Gastroesophageal sphincter (tissue), 4 donors: ENCODE data around the gene MTA3. TPM values are rescaled to one million over a fixed set of nuclear protein-coding genes. Genes with fewer than 3 reads are reported as not detected.

Experiments
- ATAC-seq: fragments of 150-250 bp; one replicate; pipeline ENCODE4 v1.9.1; 2016; ENCODE audit warnings: mild to moderate bottlenecking, moderate library complexity
- H3K27ac ChIP-seq, 4 donors: fragments of 200-600 bp; sonication (generic) in 3 of 4; 1 replicate in 3 of 4; 2 replicates in 1 of 4; pipeline ENCODE4 v1.5.1; 2016 to 2019
- H3K27me3 ChIP-seq: fragments of 200-600 bp; sonication (generic); one replicate; pipeline ENCODE4 v1.5.1; 2019
- H3K36me3 ChIP-seq, 2 donors: fragments of 200-600 bp; sonication (generic); one replicate each; pipeline ENCODE4 v1.5.1; 2019; ENCODE audit warnings: control low read depth in 1 of 2
- H3K4me1 ChIP-seq, 3 donors: fragments of 200-600 bp; sonication (generic); 1 replicate in 2 of 3; 2 replicates in 1 of 3; pipeline ENCODE4 v1.5.1; 2016 to 2019; ENCODE audit warnings: control low read depth in 2 of 3
- H3K4me3 ChIP-seq, 2 donors: fragments of 200-600 bp; sonication (generic); one replicate each; pipeline ENCODE4 v1.5.1; 2019; ENCODE audit warnings: mild to moderate bottlenecking in 1 of 2, moderate library complexity in 1 of 2
- H3K9me3 ChIP-seq, 3 donors: fragments of 200-600 bp; sonication (generic); one replicate each; pipeline ENCODE4 v1.5.1; 2017 to 2019; ENCODE audit warnings: control low read depth in 2 of 3
- EP300 ChIP-seq: sonication (generic); formaldehyde crosslinking; IDR thresholded peaks from one replicate; pipeline ENCODE4 v1.6.1; 2017; ENCODE audit warnings: antibody characterized with exemption, mild to moderate bottlenecking
- POLR2A ChIP-seq, 2 donors: fragments of 450-650 bp; IDR thresholded peaks; one replicate each; pipeline ENCODE4 v1.6.1; 2017; ENCODE audit warnings: antibody characterized with exemption in 2 of 2, mild to moderate bottlenecking in 2 of 2, moderate library complexity in 1 of 2
- POLR2AphosphoS5 ChIP-seq: sonication (generic); formaldehyde crosslinking; IDR thresholded peaks from one replicate; pipeline ENCODE4 v1.6.1; 2017; ENCODE audit warnings: antibody characterized with exemption
- WGBS, 2 donors: methylation state at CpG; one replicate each; pipeline ENCODE4 v1.1.5; 2018; ENCODE audit warnings: low coverage in 1 of 2; 5-methylcytosine and 5-hydroxymethylcytosine counted together
- total RNA-seq, 4 donors: library from RNA; depleted of rRNA; stranded (reverse); fragments of >200 nt; gene quantifications; one replicate each; pipeline ENCODE4 v1.1.0, GENCODE V29; 2016
- TF ChIP-seq, protein P1 (sequence below), 4 experiments: fragments of 200-600 bp in 2 of 4; fragments of 450-650 bp in 2 of 4; sonication (generic) in 1 of 4; IDR thresholded peaks; one replicate each; pipeline ENCODE4 v1.5.1; 2017 to 2019; ENCODE audit warnings: antibody characterized with exemption in 4 of 4, mild to moderate bottlenecking in 2 of 4, moderate library complexity in 2 of 4

Gene MTA3
- total RNA-seq, 4 donors from 2014 or later: 22.7 to 56.2 (median 29.3) TPM

DNA sequence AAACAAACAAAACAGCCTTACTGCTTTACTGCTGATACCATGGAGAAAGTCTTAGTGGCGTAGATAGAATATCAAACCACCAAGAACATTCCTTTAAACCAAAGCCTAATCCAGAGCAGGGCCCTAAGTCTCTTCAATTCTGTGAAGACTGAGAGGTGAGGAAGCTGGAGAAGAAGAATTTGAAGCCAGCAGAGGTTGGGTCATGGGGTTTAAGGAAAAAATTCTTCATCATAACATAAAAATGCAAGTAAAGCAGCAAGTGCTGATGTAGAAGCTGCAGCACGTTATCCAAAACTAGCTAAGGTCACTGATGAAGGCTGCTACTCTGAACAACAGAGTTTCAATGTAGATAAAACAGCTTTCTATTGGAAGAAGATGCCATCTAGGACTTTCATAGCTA lies 77.1 kb downstream of the MTA3 start:
- H3K27me3 ChIP-seq: no peaks in the 10 kb centered on the region
- WGBS, 2 donors: 92 to 100% methylated on average over 1 to 2 of the region's 2 CpGs
- no peaks in the 10 kb centered on the region for H3K4me1 ChIP-seq

DNA sequence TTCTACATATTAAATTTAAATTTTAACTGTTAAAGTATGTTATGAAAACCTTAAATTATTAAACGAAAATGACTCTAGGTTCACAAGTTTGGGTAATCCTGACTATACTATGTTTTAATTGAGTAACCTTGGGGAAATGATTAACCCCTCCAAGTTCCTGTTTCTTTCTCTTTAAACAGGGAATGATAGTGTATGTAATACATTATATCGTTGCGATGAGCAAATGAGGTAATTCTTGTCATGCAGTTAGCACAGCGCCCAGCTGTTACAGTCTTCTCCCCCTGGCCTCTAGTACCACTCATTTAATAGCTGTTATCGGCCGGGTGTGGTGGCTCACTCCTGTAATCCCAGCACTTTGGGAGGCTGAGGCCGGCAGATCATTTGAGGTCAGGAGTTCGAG lies 80.4 kb downstream of the MTA3 start:
- no peak for ATAC-seq
- Histone ChIP-seq H3K36me3 (peaks cover 0 to 38% of the 10 kb centered on the region in 2 donors), H3K27me3 (no peaks in the 10 kb centered on the region), H3K27ac (no peak overlapping the region), H3K9me3 (no peaks in the 10 kb centered on the region), H3K4me1 (peaks cover 0 to 6% (median 0%) of the 10 kb centered on the region in 3 donors), H3K4me3 (no peak overlapping the region)
- no peak for TF ChIP-seq EP300
- no peak for TF ChIP-seq POLR2A (IDR thresholded peaks at IDR 0.05)
- no peak for TF ChIP-seq POLR2AphosphoS5
- TF ChIP-seq, protein P1, sequence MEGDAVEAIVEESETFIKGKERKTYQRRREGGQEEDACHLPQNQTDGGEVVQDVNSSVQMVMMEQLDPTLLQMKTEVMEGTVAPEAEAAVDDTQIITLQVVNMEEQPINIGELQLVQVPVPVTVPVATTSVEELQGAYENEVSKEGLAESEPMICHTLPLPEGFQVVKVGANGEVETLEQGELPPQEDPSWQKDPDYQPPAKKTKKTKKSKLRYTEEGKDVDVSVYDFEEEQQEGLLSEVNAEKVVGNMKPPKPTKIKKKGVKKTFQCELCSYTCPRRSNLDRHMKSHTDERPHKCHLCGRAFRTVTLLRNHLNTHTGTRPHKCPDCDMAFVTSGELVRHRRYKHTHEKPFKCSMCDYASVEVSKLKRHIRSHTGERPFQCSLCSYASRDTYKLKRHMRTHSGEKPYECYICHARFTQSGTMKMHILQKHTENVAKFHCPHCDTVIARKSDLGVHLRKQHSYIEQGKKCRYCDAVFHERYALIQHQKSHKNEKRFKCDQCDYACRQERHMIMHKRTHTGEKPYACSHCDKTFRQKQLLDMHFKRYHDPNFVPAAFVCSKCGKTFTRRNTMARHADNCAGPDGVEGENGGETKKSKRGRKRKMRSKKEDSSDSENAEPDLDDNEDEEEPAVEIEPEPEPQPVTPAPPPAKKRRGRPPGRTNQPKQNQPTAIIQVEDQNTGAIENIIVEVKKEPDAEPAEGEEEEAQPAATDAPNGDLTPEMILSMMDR (IDR thresholded peaks at IDR 0.05): no peak
- WGBS, 2 donors: 72 to 93% methylated on average over 3 to 4 of the region's 8 CpGs

More for the DNA sequence above, 77.1 kb downstream of the MTA3 start:
- no peak for ATAC-seq
- no peaks in the 10 kb centered on the region for H3K9me3 ChIP-seq
- peaks cover 0 to 38% of the 10 kb centered on the region in 2 donors for H3K36me3 ChIP-seq
- H3K27ac ChIP-seq: no peak overlapping the region
- no peak overlapping the region for H3K4me3 ChIP-seq
- TF ChIP-seq, protein P1 (IDR thresholded peaks at IDR 0.05): no peak
- TF ChIP-seq POLR2AphosphoS5 (no peak), POLR2A (IDR thresholded peaks at IDR 0.05) (no peak), EP300 (no peak)

DNA sequence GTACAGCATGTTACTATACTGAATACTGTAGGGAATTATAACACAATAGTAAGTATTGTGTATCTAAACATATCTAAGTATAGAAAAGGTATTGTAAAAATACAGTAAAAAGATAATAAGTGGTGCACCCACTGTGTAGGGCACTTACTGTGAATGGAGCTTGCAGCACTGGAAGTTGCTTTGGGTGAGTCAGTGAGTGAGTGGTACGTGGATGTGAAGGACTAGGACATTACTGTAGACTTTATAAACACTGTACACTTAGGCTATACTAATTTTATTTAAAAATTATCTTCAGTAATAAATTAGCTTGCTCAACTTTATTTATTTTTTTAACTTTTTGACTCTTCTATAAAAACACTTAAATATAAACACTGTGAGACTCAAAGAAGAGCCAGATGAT lies 82.6 kb downstream of the MTA3 start:
- Histone ChIP-seq H3K4me3 (no peak overlapping the region), H3K9me3 (no peaks in the 10 kb centered on the region), H3K36me3 (peaks cover 0 to 34% of the 10 kb centered on the region in 2 donors), H3K27ac (no peak overlapping the region), H3K4me1 (peaks cover 0 to 10% (median 0%) of the 10 kb centered on the region in 3 donors), H3K27me3 (no peaks in the 10 kb centered on the region)
- TF ChIP-seq EP300: no peak
- TF ChIP-seq, protein P1 (IDR thresholded peaks at IDR 0.05): no peak
- no peak for TF ChIP-seq POLR2A (IDR thresholded peaks at IDR 0.05)
- no peak for ATAC-seq
- WGBS, 2 donors: 67 to 83% methylated on average over 1 of the region's 1 CpG

DNA sequence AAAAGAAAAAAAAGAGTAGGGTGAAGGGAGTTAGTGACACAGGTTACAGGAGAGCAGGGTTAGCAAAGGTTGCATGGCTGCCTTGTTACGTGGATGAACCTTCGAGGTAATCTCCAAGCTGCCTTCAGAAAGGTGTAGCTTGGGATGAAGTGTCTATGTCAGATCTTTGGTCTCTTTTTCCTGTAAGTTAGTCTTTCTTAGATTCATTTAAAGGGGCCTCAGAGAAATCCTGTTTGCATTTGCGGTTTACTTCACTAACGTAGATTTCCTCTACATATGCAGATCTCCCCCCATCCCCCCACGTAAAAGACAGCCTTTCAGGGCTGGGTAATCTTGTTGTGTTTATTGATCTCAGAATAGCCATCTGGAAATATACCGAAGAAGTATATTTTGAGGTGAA lies 83.7 kb downstream of the MTA3 start:
- no peak for ATAC-seq
- H3K27ac ChIP-seq: no peak overlapping the region
- H3K4me1 ChIP-seq: peaks cover 0 to 10% (median 0%) of the 10 kb centered on the region in 3 donors
- peaks cover 0 to 32% of the 10 kb centered on the region in 2 donors for H3K36me3 ChIP-seq
- H3K9me3 ChIP-seq: no peaks in the 10 kb centered on the region
- no peaks in the 10 kb centered on the region for H3K27me3 ChIP-seq
- no peak for TF ChIP-seq POLR2A (IDR thresholded peaks at IDR 0.05)
- TF ChIP-seq POLR2AphosphoS5: no peak
- no peak for TF ChIP-seq EP300
- TF ChIP-seq, protein P1 (IDR thresholded peaks at IDR 0.05): no peak
- no peak overlapping the region for H3K4me3 ChIP-seq
- 82 to 93% methylated on average over 6 of the region's 6 CpGs for WGBS, 2 donors

DNA sequence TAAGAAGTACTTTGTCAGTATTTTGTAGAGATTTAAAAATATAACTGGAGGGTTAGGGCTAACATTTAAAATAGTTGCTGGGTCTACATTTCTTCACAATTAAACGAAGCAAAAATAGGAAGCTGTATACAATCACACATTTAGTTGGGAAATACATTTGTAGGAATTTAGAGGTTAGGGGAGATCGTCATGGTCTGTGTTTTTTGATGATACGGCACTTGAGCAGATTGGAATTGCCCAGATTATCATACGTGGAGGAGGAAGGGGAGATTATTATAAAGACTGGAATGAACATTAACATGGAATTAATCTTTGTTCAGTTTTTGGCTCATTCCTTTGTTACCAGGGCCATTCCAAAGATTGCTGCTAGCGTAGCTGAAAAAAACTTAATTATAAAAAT lies 84.6 kb downstream of the MTA3 start:
- Histone ChIP-seq H3K27ac (no peak overlapping the region), H3K9me3 (no peaks in the 10 kb centered on the region), H3K4me1 (peaks cover 0 to 10% (median 0%) of the 10 kb centered on the region in 3 donors), H3K27me3 (no peaks in the 10 kb centered on the region), H3K4me3 (no peak overlapping the region), H3K36me3 (peaks cover 0 to 24% of the 10 kb centered on the region in 2 donors)
- no peak for TF ChIP-seq POLR2AphosphoS5
- TF ChIP-seq EP300: no peak
- no peak for TF ChIP-seq POLR2A (IDR thresholded peaks at IDR 0.05)
- TF ChIP-seq, protein P1 (IDR thresholded peaks at IDR 0.05): no peak
- 58 to 65% methylated on average over 5 of the region's 5 CpGs for WGBS, 2 donors
- no peak for ATAC-seq
